Left lung (tissue), 10 donors: ENCODE data around the gene NUDT22. TPM values are rescaled to one million over a fixed set of nuclear protein-coding genes. Genes with fewer than 3 reads are reported as not detected.

ENCODE experiments used
- ATAC-seq: fragments of 200-7000 bp; cut with Tn5 transposase; one replicate; pipeline ENCODE4 v1.9.1; 2020; ENCODE audit warnings: moderate library complexity
- DNase-seq, 4 donors: peaks; one replicate each; pipeline ENCODE4 v3.0.0-alpha.2; 2013 to 2020
- H3K27ac ChIP-seq, 2 donors: fragments of 200-600 bp; sonication (generic) in 1 of 2; one replicate each; pipeline versions ENCODE4 v1.5.0 to v1.8.0; 2020 to 2021
- H3K27me3 ChIP-seq, 2 donors: fragments of 200-600 bp; sonication (generic) in 1 of 2; one replicate each; pipeline versions ENCODE4 v1.5.0 to v1.8.0; 2020 to 2021
- H3K36me3 ChIP-seq, 2 donors: fragments of 200-600 bp; sonication (generic) in 1 of 2; one replicate each; pipeline versions ENCODE4 v1.5.0 to v1.8.0; 2020 to 2021
- H3K4me1 ChIP-seq, 2 donors: fragments of 200-600 bp; one replicate each; pipeline ENCODE4 v1.8.0; 2021
- H3K4me3 ChIP-seq, 2 donors: fragments of 200-600 bp; sonication (generic) in 1 of 2; one replicate each; pipeline versions ENCODE4 v1.5.0 to v1.8.0; 2020 to 2021; ENCODE audit warnings: mild to moderate bottlenecking in 1 of 2
- H3K9me3 ChIP-seq, 2 donors: fragments of 200-600 bp; sonication (generic) in 1 of 2; one replicate each; pipeline versions ENCODE4 v1.5.0 to v1.8.0; 2020 to 2021
- intact Hi-C, 2 donors: fragments of 100-400 bp; cut with DNase I; formaldehyde crosslinking; loops; one replicate each; pipeline versions ENCODE4 v1.11.2 to v1.14.2; 2022
- polyA plus RNA-seq, 6 donors: library from polyadenylated mRNA; unstranded; fragments of 120-200 nt; gene quantifications; one replicate each; pipeline ENCODE4 v1.2.1, GENCODE V29; 2013; ENCODE audit not compliant: insufficient read length in 6 of 6
- total RNA-seq, 2 donors: library from RNA; stranded (reverse); fragmentation: NEBNext Ultra II Directional; extraction: Animal tissue kit (Norgen Biotek cat#: 25700); gene quantifications; one replicate each; pipeline ENCODE4 v1.2.1, GENCODE V29; 2021
- TF ChIP-seq, protein P1 (sequence below), 2 donors: fragments of 200-600 bp; sonication (generic) in 1 of 2; IDR thresholded peaks; one replicate each; pipeline versions ENCODE4 v1.5.0 to v1.8.0; 2021; ENCODE audit warnings: antibody characterized with exemption in 2 of 2
- donor health status: DM: no; HTN: yes; CAD: no.
- donor health status: DM: no; HTN: no; CAD: no.

NUDT22 gene
- total and polyA plus RNA-seq, 8 donors = 17.1 to 54.3 (median 23.6) TPM

DNA sequence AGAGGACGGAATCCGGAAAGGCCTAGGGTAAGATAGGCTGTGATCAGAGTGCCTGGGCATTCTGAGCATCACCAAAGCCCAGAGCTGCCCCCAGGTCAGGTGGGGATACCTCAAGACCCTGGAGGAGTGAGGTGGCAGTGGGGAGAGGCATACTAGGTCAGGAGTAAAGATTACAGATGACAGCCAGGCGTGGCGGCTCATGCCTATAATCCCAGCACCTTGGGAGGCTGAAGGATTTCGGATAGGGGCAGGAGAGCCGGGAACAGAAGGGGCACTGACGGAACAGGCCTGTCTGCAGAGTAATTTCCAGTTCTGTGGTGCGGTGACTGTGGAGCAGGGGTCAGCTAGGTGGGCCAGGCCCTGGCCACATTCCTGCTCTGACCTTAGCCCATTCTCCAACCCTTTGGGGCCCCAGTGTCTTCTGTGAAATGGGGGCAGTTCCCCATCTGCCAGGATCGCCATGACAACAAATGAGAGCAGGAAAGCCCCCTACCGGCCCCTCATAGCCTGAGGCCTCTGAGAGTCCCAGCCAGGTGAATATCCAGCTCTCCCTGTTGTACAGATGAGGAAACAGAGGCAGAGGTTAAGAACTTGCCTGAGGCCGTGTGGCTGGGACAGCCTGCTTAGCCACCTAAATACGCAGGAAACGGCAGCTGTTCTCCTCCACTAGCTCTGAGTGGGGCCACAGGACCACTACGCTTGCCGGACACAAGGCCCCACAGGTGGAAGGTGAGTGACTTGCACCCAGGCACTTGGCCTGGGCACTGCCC is 49.1 kb downstream of the NUDT22 start:
- no peaks in the 10 kb centered on the region for H3K27me3 ChIP-seq
- no peak for DNase-seq
- H3K9me3 ChIP-seq = no peaks in the 10 kb centered on the region
- no peak for ATAC-seq
- TF ChIP-seq, protein P1, sequence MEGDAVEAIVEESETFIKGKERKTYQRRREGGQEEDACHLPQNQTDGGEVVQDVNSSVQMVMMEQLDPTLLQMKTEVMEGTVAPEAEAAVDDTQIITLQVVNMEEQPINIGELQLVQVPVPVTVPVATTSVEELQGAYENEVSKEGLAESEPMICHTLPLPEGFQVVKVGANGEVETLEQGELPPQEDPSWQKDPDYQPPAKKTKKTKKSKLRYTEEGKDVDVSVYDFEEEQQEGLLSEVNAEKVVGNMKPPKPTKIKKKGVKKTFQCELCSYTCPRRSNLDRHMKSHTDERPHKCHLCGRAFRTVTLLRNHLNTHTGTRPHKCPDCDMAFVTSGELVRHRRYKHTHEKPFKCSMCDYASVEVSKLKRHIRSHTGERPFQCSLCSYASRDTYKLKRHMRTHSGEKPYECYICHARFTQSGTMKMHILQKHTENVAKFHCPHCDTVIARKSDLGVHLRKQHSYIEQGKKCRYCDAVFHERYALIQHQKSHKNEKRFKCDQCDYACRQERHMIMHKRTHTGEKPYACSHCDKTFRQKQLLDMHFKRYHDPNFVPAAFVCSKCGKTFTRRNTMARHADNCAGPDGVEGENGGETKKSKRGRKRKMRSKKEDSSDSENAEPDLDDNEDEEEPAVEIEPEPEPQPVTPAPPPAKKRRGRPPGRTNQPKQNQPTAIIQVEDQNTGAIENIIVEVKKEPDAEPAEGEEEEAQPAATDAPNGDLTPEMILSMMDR (IDR thresholded peaks at IDR 0.05) = no peak
- peaks cover 5 to 19% of the 10 kb centered on the region in 2 donors for H3K4me1 ChIP-seq
- H3K4me3 ChIP-seq = no peak overlapping the region
- H3K36me3 ChIP-seq = peaks cover 0 to 42% of the 10 kb centered on the region in 2 donors
- H3K27ac ChIP-seq = no peak overlapping the region
- intact Hi-C loops = no loop called here

DNA sequence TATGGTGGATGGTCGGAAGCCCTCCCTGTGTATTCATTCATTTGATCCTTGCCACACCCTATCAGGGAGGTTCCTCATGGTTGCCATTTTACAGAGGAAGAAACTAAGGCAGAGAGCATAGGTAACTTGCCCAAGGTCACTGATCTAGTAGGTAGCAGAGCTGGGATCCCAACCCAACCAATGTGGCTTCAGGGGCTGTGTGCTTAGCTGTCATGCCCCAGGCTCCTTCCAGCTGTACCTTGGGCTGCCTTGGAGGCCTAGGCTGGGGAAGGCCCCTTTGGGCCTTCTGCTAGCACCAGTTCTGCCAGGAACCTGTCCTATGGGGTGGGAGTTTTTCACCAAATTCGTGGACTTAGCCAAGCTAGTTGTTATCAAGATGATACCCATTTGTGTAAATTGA is 49.8 kb downstream of the NUDT22 start:
- TF ChIP-seq, protein P1 (IDR thresholded peaks at IDR 0.05) = no peak
- Histone ChIP-seq H3K27ac (no peak overlapping the region), H3K27me3 (no peaks in the 10 kb centered on the region), H3K9me3 (no peaks in the 10 kb centered on the region), H3K4me1 (peaks cover 5 to 19% of the 10 kb centered on the region in 2 donors), H3K4me3 (no peak overlapping the region), H3K36me3 (peaks cover 0 to 42% of the 10 kb centered on the region in 2 donors)
- intact Hi-C loops = no loop called here
- no peak for DNase-seq
- ATAC-seq = no peak

DNA sequence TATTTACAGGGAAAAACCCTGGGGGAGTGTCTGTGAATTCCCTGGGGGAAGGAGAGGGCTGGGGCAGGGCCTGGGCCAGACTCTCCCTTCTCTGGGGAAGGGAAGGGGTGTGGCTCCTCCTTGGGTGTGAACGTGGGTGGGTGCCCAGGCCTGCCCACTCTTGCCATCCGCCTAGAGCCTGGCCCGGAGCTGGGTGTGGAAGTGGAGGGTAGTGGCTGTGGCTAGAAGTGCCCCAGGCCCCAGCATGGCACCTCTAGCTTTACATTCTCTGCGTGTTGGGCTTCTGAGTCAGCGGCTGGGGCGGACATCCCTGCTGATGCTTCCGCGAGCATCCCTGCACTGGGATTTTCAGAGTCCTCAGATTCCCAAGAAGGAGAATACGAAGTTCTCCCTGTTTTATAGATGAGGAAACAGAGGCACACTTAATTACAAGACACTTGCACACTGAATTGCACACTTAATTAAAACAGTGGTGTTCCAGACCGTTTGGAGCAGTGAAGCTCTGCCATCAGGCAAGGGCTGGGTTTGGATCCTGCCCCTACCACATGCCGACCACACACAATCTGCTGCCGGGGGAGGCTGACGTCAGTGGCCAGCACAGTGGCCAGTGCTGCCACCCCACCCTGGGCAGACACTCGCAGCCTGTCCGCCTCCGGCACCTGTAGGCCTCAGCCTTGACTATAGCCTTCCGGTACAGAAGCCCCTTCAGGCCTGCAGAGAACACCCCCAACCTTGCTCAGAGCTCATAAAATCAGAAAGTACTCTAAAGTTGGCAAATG is 50.8 kb downstream of the NUDT22 start:
- Histone ChIP-seq H3K9me3 (no peaks in the 10 kb centered on the region), H3K4me3 (no peak overlapping the region), H3K36me3 (peaks cover 0 to 48% of the 10 kb centered on the region in 2 donors), H3K27me3 (no peaks in the 10 kb centered on the region), H3K27ac (no peak overlapping the region), H3K4me1 (peaks cover 3 to 14% of the 10 kb centered on the region in 2 donors)
- TF ChIP-seq, protein P1 (IDR thresholded peaks at IDR 0.05) = no peak
- intact Hi-C loops = no loop called here
- ATAC-seq (peak; percentile 50), DNase-seq (no peak)

DNA sequence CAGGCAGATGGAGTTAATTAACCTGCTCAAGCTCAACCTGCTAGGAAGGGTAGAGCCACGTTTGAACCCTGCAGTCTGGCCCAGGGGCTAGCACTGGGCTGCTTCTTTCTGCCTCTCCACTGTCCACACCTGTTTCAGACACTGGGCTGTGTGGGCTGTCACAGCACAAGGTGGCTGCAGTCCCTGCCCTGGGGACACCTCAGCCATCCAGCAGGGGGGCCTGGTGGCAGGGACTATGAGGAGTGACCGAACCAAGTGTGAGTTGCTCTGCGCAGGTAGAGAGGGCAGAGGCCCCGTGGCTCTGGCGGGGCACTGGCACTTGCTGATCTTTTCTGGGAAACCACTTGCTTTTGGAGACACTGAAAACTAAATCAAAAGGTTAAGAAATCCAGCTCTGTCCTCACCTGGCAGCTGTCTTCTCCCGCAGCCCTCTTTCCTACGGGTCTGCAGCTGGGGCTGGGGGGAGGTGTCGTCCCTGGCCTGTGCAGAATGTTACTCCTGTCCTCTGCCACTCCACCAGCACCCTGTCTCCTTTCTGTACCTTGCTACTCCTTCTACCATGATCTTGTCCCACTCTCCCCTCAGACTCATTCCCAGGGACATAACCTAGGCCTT is 52.6 kb downstream of the NUDT22 start:
- DNase-seq (no peak), ATAC-seq (no peak)
- TF ChIP-seq, protein P1 (IDR thresholded peaks at IDR 0.05) = no peak
- H3K36me3 ChIP-seq = peaks cover 0 to 56% of the 10 kb centered on the region in 2 donors
- intact Hi-C loops = no loop called here
- H3K4me1 ChIP-seq = peaks cover 7 to 10% of the 10 kb centered on the region in 2 donors
- no peaks in the 10 kb centered on the region for H3K27me3 ChIP-seq
- no peak overlapping the region for H3K4me3 ChIP-seq
- H3K27ac ChIP-seq = no peak overlapping the region
- H3K9me3 ChIP-seq = no peaks in the 10 kb centered on the region

Other genes starting within 250 kb of the NUDT22 start
- gene OTUB1, start 239.8 kb upstream of the NUDT22 start, total RNA-seq = 10 to 100 TPM; 65.0 to 67.7 TPM
- 10 to 100 TPM; 80.9 to 94.8 (median 84.0) TPM for gene OTUB1, start 239.8 kb upstream of the NUDT22 start, polyA plus RNA-seq
- gene FLRT1, start 190.3 kb upstream of the NUDT22 start, total RNA-seq = under 1 TPM; 0.15 to 0.18 TPM
- 1 to 10 TPM; 2.6 to 5.5 (median 4.0) TPM for gene FLRT1, start 190.3 kb upstream of the NUDT22 start, polyA plus RNA-seq
- 10 to 100 TPM; 13.5 to 19.8 TPM for gene MACROD1, start 60.2 kb upstream of the NUDT22 start, total RNA-seq
- 10 to 100 TPM; 18.5 to 25.1 (median 22.0) TPM for gene MACROD1, start 60.2 kb upstream of the NUDT22 start, polyA plus RNA-seq
- 100 to 1,000 TPM; 124 to 149 TPM for gene STIP1, start 40.1 kb upstream of the NUDT22 start, total RNA-seq
- 100 to 1,000 TPM; 142 to 209 (median 172) TPM for gene STIP1, start 40.1 kb upstream of the NUDT22 start, polyA plus RNA-seq
- 100 to 1,000 TPM in 1 of 2 donors, 10 to 100 TPM in 1; 42.2 to 100 TPM for gene FERMT3, start 19.6 kb upstream of the NUDT22 start, total RNA-seq
- gene FERMT3, start 19.6 kb upstream of the NUDT22 start, polyA plus RNA-seq = 10 to 100 TPM in 3 of 6 donors, 1 to 10 TPM in 3; 9.1 to 11.9 (median 10.1) TPM
- 10 to 100 TPM; 26.8 to 28.9 TPM for gene TRPT1, start 88 bp upstream of the NUDT22 start, total RNA-seq
- gene TRPT1, start 88 bp upstream of the NUDT22 start, polyA plus RNA-seq = 10 to 100 TPM; 26.3 to 33.2 (median 28.9) TPM
- gene DNAJC4, start 4.3 kb downstream of the NUDT22 start, total RNA-seq = 10 to 100 TPM; 26.0 to 43.3 TPM
- 10 to 100 TPM; 61.3 to 83.9 (median 72.3) TPM for gene DNAJC4, start 4.3 kb downstream of the NUDT22 start, polyA plus RNA-seq
- 100 to 1,000 TPM; 107 to 132 TPM for gene VEGFB, start 8.3 kb downstream of the NUDT22 start, total RNA-seq
- gene VEGFB, start 8.3 kb downstream of the NUDT22 start, polyA plus RNA-seq = 100 to 1,000 TPM in 1 of 6 donors, 10 to 100 TPM in 5; 72.9 to 111 (median 81.7) TPM
- gene FKBP2, start 14.8 kb downstream of the NUDT22 start, total RNA-seq = 10 to 100 TPM; 61.9 to 66.1 TPM
- gene FKBP2, start 14.8 kb downstream of the NUDT22 start, polyA plus RNA-seq = 10 to 100 TPM; 59.5 to 81.4 (median 70.7) TPM
- 100 to 1,000 TPM; 154 to 200 TPM for gene PPP1R14B, start 20.7 kb downstream of the NUDT22 start, total RNA-seq
- 100 to 1,000 TPM in 1 of 6 donors, 10 to 100 TPM in 5; 56.7 to 100 (median 79.5) TPM for gene PPP1R14B, start 20.7 kb downstream of the NUDT22 start, polyA plus RNA-seq
- 10 to 100 TPM; 39.1 to 42.7 TPM for gene PLCB3, start 25.3 kb downstream of the NUDT22 start, total RNA-seq
- gene PLCB3, start 25.3 kb downstream of the NUDT22 start, polyA plus RNA-seq = 10 to 100 TPM; 18.9 to 27.4 (median 21.7) TPM
- 10 to 100 TPM; 58.8 to 71.4 TPM for gene BAD, start 58.4 kb downstream of the NUDT22 start, total RNA-seq
- 10 to 100 TPM; 45.0 to 62.1 (median 52.2) TPM for gene BAD, start 58.4 kb downstream of the NUDT22 start, polyA plus RNA-seq
- gene GPR137, start 59.6 kb downstream of the NUDT22 start, total RNA-seq = 10 to 100 TPM; 34.1 to 39.6 TPM
- gene GPR137, start 59.6 kb downstream of the NUDT22 start, polyA plus RNA-seq = 10 to 100 TPM; 23.6 to 33.7 (median 30.5) TPM
- gene KCNK4, start 65.0 kb downstream of the NUDT22 start, total RNA-seq = not detected
- gene KCNK4, start 65.0 kb downstream of the NUDT22 start, polyA plus RNA-seq = under 1 TPM in 2 of 6 donors, not detected in 4; 0.11 to 0.14 TPM
- gene CATSPERZ, start 74.1 kb downstream of the NUDT22 start, total RNA-seq = not detected
- gene CATSPERZ, start 74.1 kb downstream of the NUDT22 start, polyA plus RNA-seq = not detected
- 10 to 100 TPM; 42.8 to 60.1 TPM for gene ESRRA, start 79.2 kb downstream of the NUDT22 start, total RNA-seq
- 10 to 100 TPM; 10.2 to 19.3 (median 12.6) TPM for gene ESRRA, start 79.2 kb downstream of the NUDT22 start, polyA plus RNA-seq
- gene TRMT112, start 91.3 kb downstream of the NUDT22 start, total RNA-seq = 100 to 1,000 TPM; 178 to 196 TPM
- gene TRMT112, start 91.3 kb downstream of the NUDT22 start, polyA plus RNA-seq = 100 to 1,000 TPM; 211 to 252 (median 222) TPM
- gene PRDX5, start 91.8 kb downstream of the NUDT22 start, total RNA-seq = 100 to 1,000 TPM; 165 to 208 TPM
- 100 to 1,000 TPM; 150 to 209 (median 171) TPM for gene PRDX5, start 91.8 kb downstream of the NUDT22 start, polyA plus RNA-seq
- 10 to 100 TPM; 12.1 to 35.7 TPM for gene CCDC88B, start 113.9 kb downstream of the NUDT22 start, total RNA-seq
- 1 to 10 TPM; 4.7 to 7.0 (median 6.0) TPM for gene CCDC88B, start 113.9 kb downstream of the NUDT22 start, polyA plus RNA-seq
- gene RPS6KA4, start 132.9 kb downstream of the NUDT22 start, total RNA-seq = 10 to 100 TPM; 37.1 to 57.6 TPM
- gene RPS6KA4, start 132.9 kb downstream of the NUDT22 start, polyA plus RNA-seq = 10 to 100 TPM; 10.6 to 17.6 (median 12.9) TPM